ENCODE results near the gene TRMT6.

TRMT6 gene

GRCh38 chr20:5932796-5933195 is 17.5 kb downstream of the TRMT6 start:
- Histone ChIP-seq H3K4me2 (no peak overlapping the region), H3K27ac (no peak overlapping the region), H3K9ac (no peak overlapping the region), H3K4me3 (IDR thresholded peaks at IDR 0.05; ENCODE audit: insufficient read depth, low read depth, low read length) (no peak overlapping the region), H3K79me2 (ENCODE audit: insufficient read depth, low read depth) (no peaks in the 10 kb centered on the region), H4K20me1 (ENCODE audit: insufficient read depth) (no peaks in the 10 kb centered on the region), H3K36me3 (ENCODE audit: insufficient read depth) (no peaks in the 10 kb centered on the region), H2AFZ (ENCODE audit: low read depth) (no peak overlapping the region), H3K27me3 (ENCODE audit: insufficient read depth, low read depth) (no peaks in the 10 kb centered on the region), H3K4me1 (ENCODE audit: low read depth, poor library complexity, severe bottlenecking) (no peaks in the 10 kb centered on the region)
- TF ChIP-seq, protein P1, sequence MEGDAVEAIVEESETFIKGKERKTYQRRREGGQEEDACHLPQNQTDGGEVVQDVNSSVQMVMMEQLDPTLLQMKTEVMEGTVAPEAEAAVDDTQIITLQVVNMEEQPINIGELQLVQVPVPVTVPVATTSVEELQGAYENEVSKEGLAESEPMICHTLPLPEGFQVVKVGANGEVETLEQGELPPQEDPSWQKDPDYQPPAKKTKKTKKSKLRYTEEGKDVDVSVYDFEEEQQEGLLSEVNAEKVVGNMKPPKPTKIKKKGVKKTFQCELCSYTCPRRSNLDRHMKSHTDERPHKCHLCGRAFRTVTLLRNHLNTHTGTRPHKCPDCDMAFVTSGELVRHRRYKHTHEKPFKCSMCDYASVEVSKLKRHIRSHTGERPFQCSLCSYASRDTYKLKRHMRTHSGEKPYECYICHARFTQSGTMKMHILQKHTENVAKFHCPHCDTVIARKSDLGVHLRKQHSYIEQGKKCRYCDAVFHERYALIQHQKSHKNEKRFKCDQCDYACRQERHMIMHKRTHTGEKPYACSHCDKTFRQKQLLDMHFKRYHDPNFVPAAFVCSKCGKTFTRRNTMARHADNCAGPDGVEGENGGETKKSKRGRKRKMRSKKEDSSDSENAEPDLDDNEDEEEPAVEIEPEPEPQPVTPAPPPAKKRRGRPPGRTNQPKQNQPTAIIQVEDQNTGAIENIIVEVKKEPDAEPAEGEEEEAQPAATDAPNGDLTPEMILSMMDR (conservative IDR thresholded peaks at IDR 0.05; ENCODE audit: low read depth, low read length), result no peak

GRCh38 chr20:5931411-5931810 is 18.9 kb downstream of the TRMT6 start:
- Histone ChIP-seq H3K4me3 (IDR thresholded peaks at IDR 0.05; ENCODE audit: insufficient read depth, low read depth, low read length) (no peak overlapping the region), H3K27me3 (ENCODE audit: insufficient read depth, low read depth) (no peaks in the 10 kb centered on the region), H3K36me3 (ENCODE audit: insufficient read depth) (no peaks in the 10 kb centered on the region), H2AFZ (ENCODE audit: low read depth) (no peak overlapping the region), H3K27ac (no peak overlapping the region), H3K79me2 (ENCODE audit: insufficient read depth, low read depth) (no peaks in the 10 kb centered on the region), H3K4me1 (ENCODE audit: low read depth, poor library complexity, severe bottlenecking) (no peaks in the 10 kb centered on the region), H3K4me2 (no peak overlapping the region), H3K9ac (no peak overlapping the region), H4K20me1 (ENCODE audit: insufficient read depth) (no peaks in the 10 kb centered on the region)
- TF ChIP-seq, protein P1 (conservative IDR thresholded peaks at IDR 0.05; ENCODE audit: low read depth, low read length), result no peak

- H3K27ac ChIP-seq, result no peak overlapping the region
- no peak overlapping the region for H3K9ac ChIP-seq
- H3K4me2 ChIP-seq, result no peak overlapping the region
These were observed 21.3 kb downstream of the TRMT6 start for GRCh38 chr20:5928836-5929715.

DNA sequence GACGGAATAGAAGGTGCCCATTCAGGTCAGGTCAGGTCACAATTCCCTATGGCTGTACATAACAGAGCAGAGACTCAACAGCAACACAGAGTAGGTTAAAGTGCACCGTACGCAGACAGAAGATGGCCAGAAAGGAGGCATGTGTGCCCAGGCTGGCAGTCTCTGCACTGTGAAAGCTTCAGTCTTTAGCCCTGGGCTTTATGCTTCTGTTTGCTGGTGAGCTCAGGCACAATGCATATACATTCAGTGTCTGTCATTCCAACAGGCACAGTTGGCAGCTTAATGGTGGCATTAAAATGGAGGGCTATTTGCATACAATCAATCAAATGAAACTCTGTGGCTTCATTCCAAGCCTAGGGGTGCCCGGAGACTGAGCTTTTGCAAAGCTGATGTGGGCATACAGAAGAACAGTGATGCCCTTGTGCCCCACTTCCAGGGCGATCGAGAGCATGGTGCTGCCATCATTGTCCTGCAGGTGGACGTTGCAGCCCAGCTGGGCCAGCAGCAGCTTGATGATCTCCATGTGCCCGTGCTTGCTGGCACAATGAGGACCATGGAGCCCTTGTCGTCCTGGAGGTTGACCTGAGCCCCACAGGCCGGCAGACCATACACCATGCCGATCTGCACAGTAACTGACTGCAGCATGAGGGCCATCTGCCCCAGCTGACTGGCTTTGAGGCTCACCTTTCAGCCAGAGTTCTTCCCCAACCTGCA is 22.4 kb downstream of the TRMT6 start:
- H3K9ac ChIP-seq, result no peak overlapping the region
- H3K4me1 ChIP-seq (ENCODE audit: low read depth, poor library complexity, severe bottlenecking), result no peaks in the 10 kb centered on the region
- TF ChIP-seq, protein P1 (conservative IDR thresholded peaks at IDR 0.05; ENCODE audit: low read depth, low read length), result no peak
- H3K27me3 ChIP-seq (ENCODE audit: insufficient read depth, low read depth), result no peaks in the 10 kb centered on the region
- H2AFZ ChIP-seq (ENCODE audit: low read depth), result no peak overlapping the region
- no peaks in the 10 kb centered on the region for H3K36me3 ChIP-seq (ENCODE audit: insufficient read depth)
- no peaks in the 10 kb centered on the region for H3K79me2 ChIP-seq (ENCODE audit: insufficient read depth, low read depth)
- H4K20me1 ChIP-seq (ENCODE audit: insufficient read depth), result no peaks in the 10 kb centered on the region
- no peak overlapping the region for H3K4me2 ChIP-seq
- H3K27ac ChIP-seq, result no peak overlapping the region
- no peak overlapping the region for H3K4me3 ChIP-seq (IDR thresholded peaks at IDR 0.05; ENCODE audit: insufficient read depth, low read depth, low read length)

More at GRCh38 chr20:5928836-5929715, 21.3 kb downstream of the TRMT6 start:
- TF ChIP-seq, protein P1 (conservative IDR thresholded peaks at IDR 0.05; ENCODE audit: low read depth, low read length), result no peak
- Histone ChIP-seq H3K79me2 (ENCODE audit: insufficient read depth, low read depth) (no peaks in the 10 kb centered on the region), H3K4me3 (IDR thresholded peaks at IDR 0.05; ENCODE audit: insufficient read depth, low read depth, low read length) (no peak overlapping the region), H4K20me1 (ENCODE audit: insufficient read depth) (no peaks in the 10 kb centered on the region), H3K36me3 (ENCODE audit: insufficient read depth) (no peaks in the 10 kb centered on the region), H2AFZ (ENCODE audit: low read depth) (no peak overlapping the region), H3K4me1 (ENCODE audit: low read depth, poor library complexity, severe bottlenecking) (no peaks in the 10 kb centered on the region), H3K27me3 (ENCODE audit: insufficient read depth, low read depth) (no peaks in the 10 kb centered on the region)

Measured in KMS-11 (cell line).